A673 (cell line): ENCODE measurements around the gene STK17B. TPM values are rescaled to one million over a fixed set of nuclear protein-coding genes. Genes with fewer than 3 reads are reported as not detected.
A peak's percentile ranks its signal among the peaks of the same experiment; 100 is the strongest.

ENCODE experiments used
- BruUV-seq: library from RNA; stranded (reverse); fragments of 400-500 nt; replicated peaks from 2 replicates; lab custom pipeline; 2021; lab: Mats Ljungman, UMichigan
- CTCF ChIA-PET: fragments of 300-600 bp; sonication (Branson Sonifier 250); formaldehyde crosslinking; loops from one replicate; lab custom pipeline; 2022; ENCODE audit warnings: antibody characterized with exemption; lab: Charles Lee
- POLR2A ChIA-PET: fragments of 300-600 bp; sonication (Branson Sonifier 250); formaldehyde crosslinking; loops from one replicate; lab custom pipeline; 2022; ENCODE audit warnings: antibody characterized with exemption; ENCODE audit not compliant: low non-redundant PET; lab: Charles Lee
- DNase-seq: peaks from one replicate; pipeline ENCODE4 v3.0.0-alpha.2; 2015; ENCODE audit warnings: low spot score
- H3K27ac ChIP-seq: fragments of 200-600 bp; sonication (generic); 2 replicates; pipeline ENCODE4 v1.5.1; 2016; ENCODE audit warnings: mixed run types, low read depth, mild to moderate bottlenecking, mixed read lengths, antibody characterized with exemption, low read length; ENCODE audit not compliant: poor library complexity, severe bottlenecking
- H3K27me3 ChIP-seq: fragments of 200-600 bp; sonication (generic); replicated peaks from 2 replicates; pipeline ENCODE4 v1.6.1; 2017; ENCODE audit warnings: mixed run types, low read depth, mild to moderate bottlenecking, mixed read lengths, antibody characterized with exemption, low read length; ENCODE audit not compliant: insufficient read depth, poor library complexity
- H3K36me3 ChIP-seq: fragments of 200-600 bp; sonication (generic); 2 replicates; pipeline ENCODE4 v1.6.1; 2016; ENCODE audit warnings: mixed run types, mild to moderate bottlenecking, mixed read lengths, antibody characterized with exemption, low read length; ENCODE audit not compliant: insufficient read depth, poor library complexity, severe bottlenecking
- H3K4me1 ChIP-seq: fragments of 200-600 bp; sonication (generic); 2 replicates; pipeline ENCODE4 v1.6.1; 2017; ENCODE audit warnings: mixed run types, mild to moderate bottlenecking, mixed read lengths, antibody characterized with exemption, low read length; ENCODE audit not compliant: insufficient read depth, poor library complexity, severe bottlenecking
- H3K4me3 ChIP-seq: fragments of 200-600 bp; sonication (generic); 2 replicates; pipeline ENCODE4 v1.5.1; 2016; ENCODE audit warnings: low read depth, mixed run types, mild to moderate bottlenecking, mixed read lengths, low read length; ENCODE audit not compliant: poor library complexity, severe bottlenecking
- H3K9me3 ChIP-seq: fragments of 200-600 bp; sonication (generic); 2 replicates; pipeline ENCODE4 v1.6.1; 2016; ENCODE audit warnings: mixed run types, low read depth, mild to moderate bottlenecking, mixed read lengths, antibody characterized with exemption, low read length; ENCODE audit not compliant: poor library complexity, severe bottlenecking
- CTCF ChIP-seq: fragments of 300-800, 200-600 bp; sonication (generic); conservative IDR thresholded peaks from 2 replicates; pipeline ENCODE4 v1.5.1; 2017; ENCODE audit warnings: low read depth, mild to moderate bottlenecking, antibody characterized with exemption, low read length, moderate library complexity, mixed read lengths
- EZH2 ChIP-seq: fragments of 200-600 bp; sonication (generic); IDR thresholded peaks from 2 replicates; pipeline ENCODE4 v1.6.1; 2017; ENCODE audit warnings: borderline replicate concordance, low read depth, mild to moderate bottlenecking, mixed read lengths, antibody characterized with exemption, low read length; ENCODE audit not compliant: poor library complexity, severe bottlenecking
- intact Hi-C: fragments of 100-400 bp; cut with micrococcal nuclease; formaldehyde crosslinking; loops from one replicate; pipeline ENCODE4 v1.10.0; 2022; ENCODE audit not compliant: unreplicated experiment
- total RNA-seq: library from RNA; stranded (reverse); gene quantifications from 2 replicates; pipeline ENCODE4 v1.2.3, GENCODE V29; 2021

STK17B gene
- total RNA-seq, 1 experiment from 2014 or later, result 18.5 TPM

GRCh38 chr2:196167666-196168065, 3.7 kb downstream of the STK17B start:
- TF ChIP-seq CTCF (no peak), EZH2 (no peak)
- no TSS peak for BruUV-seq
- CTCF ChIA-PET, result interaction anchor here (1.7 kb wide), 1 partner anchor 89 kb away, joined by 4 read pairs; no protein-coding TSS in a partner anchor
- no peaks in the 10 kb centered on the region for H3K27me3 ChIP-seq
- peaks cover 4% of the 10 kb centered on the region for H3K36me3 ChIP-seq
- DNase-seq, result no peak
- H3K4me3 ChIP-seq, result no peak overlapping the region
- H3K9me3 ChIP-seq, result no peaks in the 10 kb centered on the region
- intact Hi-C loops, result loop anchor here (10.0 kb wide), 1 partner anchor 167 kb away; no protein-coding TSS in a partner anchor
- peaks cover 35% of the 10 kb centered on the region for H3K4me1 ChIP-seq
- POLR2A ChIA-PET, result no interaction called here
- no peak overlapping the region for H3K27ac ChIP-seq

- Histone ChIP-seq H3K27me3 (no peaks in the 10 kb centered on the region), H3K4me1 (peaks cover 33% of the 10 kb centered on the region), H3K4me3 (no peak overlapping the region), H3K9me3 (no peaks in the 10 kb centered on the region), H3K36me3 (peaks cover 4% of the 10 kb centered on the region), H3K27ac (peak overlapping the region; percentile 9)
- intact Hi-C loops, result loop anchor here (10.0 kb wide), 1 partner anchor 168 kb away; no protein-coding TSS in a partner anchor
- no peak for TF ChIP-seq CTCF
- no peak for TF ChIP-seq EZH2
- DNase-seq, result no peak
- no TSS peak for BruUV-seq
- CTCF ChIA-PET, result interaction anchor here (1.7 kb wide), 1 partner anchor 88 kb away, joined by 4 read pairs; no protein-coding TSS in a partner anchor
- POLR2A ChIA-PET, result no interaction called here
Measured at GRCh38 chr2:196166876-196167275, 4.5 kb downstream of the STK17B start.

GRCh38 chr2:196165016-196165415, 6.4 kb downstream of the STK17B start:
- peaks cover 41% of the 10 kb centered on the region for H3K4me1 ChIP-seq
- no peak overlapping the region for H3K4me3 ChIP-seq
- intact Hi-C loops, result loop anchor here (10.0 kb wide), 1 partner anchor 170 kb away; no protein-coding TSS in a partner anchor
- no peaks in the 10 kb centered on the region for H3K27me3 ChIP-seq
- no peak overlapping the region for H3K27ac ChIP-seq
- TF ChIP-seq CTCF (no peak), EZH2 (no peak)
- ChIA-PET POLR2A (no interaction called here), CTCF (no interaction called here)
- no peaks in the 10 kb centered on the region for H3K9me3 ChIP-seq
- no peak for DNase-seq
- peaks cover 7% of the 10 kb centered on the region for H3K36me3 ChIP-seq
- no TSS peak for BruUV-seq
